Tibial nerve (tissue), 4 donors: ENCODE results near the gene NUP98. TPM values are rescaled to one million over a fixed set of nuclear protein-coding genes. Genes with fewer than 3 reads are reported as not detected.

Experiments used
- DNase-seq, 2 donors: peaks; one replicate each; pipeline ENCODE4 v3.0.0-alpha.2; 2019; ENCODE audit warnings: low spot score in 2 of 2
- H3K27ac ChIP-seq, 4 donors: fragments of 200-600 bp; sonication (generic) in 3 of 4; one replicate each; pipeline ENCODE4 v1.5.1; 2017 to 2019; ENCODE audit warnings: mild to moderate bottlenecking in 1 of 4
- H3K27me3 ChIP-seq, 2 donors: fragments of 200-600 bp; sonication (generic) in 1 of 2; one replicate each; pipeline versions ENCODE4 v1.5.1 to v1.6.0; 2017 to 2019
- H3K36me3 ChIP-seq, 3 donors: fragments of 200-600 bp; sonication (generic); one replicate each; pipeline ENCODE4 v1.5.1; 2018 to 2019
- H3K4me1 ChIP-seq, 4 donors: fragments of 200-600 bp; sonication (generic) in 3 of 4; one replicate each; pipeline ENCODE4 v1.5.1; 2017 to 2019
- H3K4me3 ChIP-seq, 4 donors: fragments of 200-600 bp; sonication (generic) in 3 of 4; one replicate each; pipeline ENCODE4 v1.5.1; 2017 to 2019; ENCODE audit warnings: mild to moderate bottlenecking in 1 of 4, moderate library complexity in 1 of 4
- H3K9me3 ChIP-seq, 4 donors: fragments of 200-600 bp; sonication (generic) in 3 of 4; one replicate each; pipeline ENCODE4 v1.5.1; 2017 to 2019
- CTCF ChIP-seq, 5 experiments: fragments of 200-600 bp in 3 of 5; fragments of 450-650 bp in 2 of 5; sonication (generic) in 3 of 5; IDR thresholded peaks; one replicate each; pipeline ENCODE4 v1.5.1; 2016 to 2019; ENCODE audit warnings: antibody characterized with exemption in 5 of 5, mild to moderate bottlenecking in 3 of 5, moderate library complexity in 2 of 5
- EP300 ChIP-seq, 2 donors: sonication (generic); formaldehyde crosslinking; IDR thresholded peaks; one replicate each; pipeline ENCODE4 v1.6.1; 2017; ENCODE audit warnings: antibody characterized with exemption in 2 of 2, mild to moderate bottlenecking in 1 of 2
- POLR2A ChIP-seq, 2 donors: fragments of 450-650 bp; IDR thresholded peaks; one replicate each; pipeline ENCODE4 v1.6.1; 2017; ENCODE audit warnings: antibody characterized with exemption in 2 of 2, mild to moderate bottlenecking in 2 of 2, moderate library complexity in 2 of 2
- whole genome bisulfite sequencing, 2 donors: methylation state at CpG; one replicate each; pipeline ENCODE4 v1.1.5; 2018; 5-methylcytosine and 5-hydroxymethylcytosine counted together
- total RNA-seq, 4 donors: library from RNA; depleted of rRNA; stranded (reverse); fragments of >200 nt; gene quantifications; one replicate each; pipeline ENCODE4 v1.1.0, GENCODE V29; 2016

NUP98 gene
- total RNA-seq, 4 donors from 2014 or later = 75.3 to 193 (median 115) TPM

- Histone ChIP-seq H3K9me3 (no peaks in the 10 kb centered on the region), H3K36me3 (no peaks in the 10 kb centered on the region), H3K4me3 (no peak overlapping the region), H3K27ac (no peak overlapping the region), H3K27me3 (peaks cover 0 to 9% of the 10 kb centered on the region in 2 donors), H3K4me1 (peaks cover 0 to 7% (median 4%) of the 10 kb centered on the region in 4 donors)
- no peak for DNase-seq
- TF ChIP-seq POLR2A (IDR thresholded peaks at IDR 0.05) = no peak
- TF ChIP-seq CTCF (IDR thresholded peaks at IDR 0.05) = no peak
- TF ChIP-seq EP300 (IDR thresholded peaks at IDR 0.05) = no peak
- 73 to 84% methylated on average over 12 to 13 of the region's 13 CpGs for WGBS, 2 donors
Measured at GRCh38 chr11:3637201-3637600, 160.2 kb downstream of the NUP98 start.

- Histone ChIP-seq H3K4me3 (no peak overlapping the region), H3K27me3 (no peaks in the 10 kb centered on the region), H3K4me1 (no peaks in the 10 kb centered on the region), H3K36me3 (no peaks in the 10 kb centered on the region), H3K27ac (no peak overlapping the region), H3K9me3 (no peaks in the 10 kb centered on the region)
- WGBS, 2 donors = 92 to 93% methylated on average over 15 of the region's 15 CpGs
- no peak for DNase-seq
- TF ChIP-seq EP300 (IDR thresholded peaks at IDR 0.05) = no peak
Measured at GRCh38 chr11:3635641-3636375, 161.5 kb downstream of the NUP98 start.

- 86 to 88% methylated on average over 5 of the region's 5 CpGs for WGBS, 2 donors
- no peaks in the 10 kb centered on the region for H3K27me3 ChIP-seq
Measured at GRCh38 chr11:3632070-3632660, 165.2 kb downstream of the NUP98 start.

GRCh38 chr11:3631331-3631730 is 166.0 kb downstream of the NUP98 start:
- no peak for DNase-seq
- WGBS, 2 donors = 87 to 89% methylated on average over 4 of the region's 4 CpGs
- no peak for TF ChIP-seq EP300 (IDR thresholded peaks at IDR 0.05)
- no peak for TF ChIP-seq POLR2A (IDR thresholded peaks at IDR 0.05)
- TF ChIP-seq CTCF (IDR thresholded peaks at IDR 0.05) = no peak
- H3K4me1 ChIP-seq = no peaks in the 10 kb centered on the region
- no peaks in the 10 kb centered on the region for H3K27me3 ChIP-seq
- H3K9me3 ChIP-seq = no peaks in the 10 kb centered on the region
- H3K27ac ChIP-seq = no peak overlapping the region
- H3K36me3 ChIP-seq = no peaks in the 10 kb centered on the region
- no peak overlapping the region for H3K4me3 ChIP-seq

More at GRCh38 chr11:3632070-3632660, 165.2 kb downstream of the NUP98 start:
- no peaks in the 10 kb centered on the region for H3K36me3 ChIP-seq
- no peaks in the 10 kb centered on the region for H3K9me3 ChIP-seq
- TF ChIP-seq CTCF (IDR thresholded peaks at IDR 0.05) (no peak), POLR2A (IDR thresholded peaks at IDR 0.05) (no peak)
- no peaks in the 10 kb centered on the region for H3K4me1 ChIP-seq
- no peak for DNase-seq
- H3K27ac ChIP-seq = no peak overlapping the region
- no peak overlapping the region for H3K4me3 ChIP-seq

- DNase-seq = no peak
- Histone ChIP-seq H3K27me3 (no peaks in the 10 kb centered on the region), H3K36me3 (no peaks in the 10 kb centered on the region), H3K27ac (no peak overlapping the region), H3K9me3 (no peaks in the 10 kb centered on the region), H3K4me3 (no peak overlapping the region), H3K4me1 (no peaks in the 10 kb centered on the region)
- TF ChIP-seq CTCF (IDR thresholded peaks at IDR 0.05) (no peak), EP300 (IDR thresholded peaks at IDR 0.05) (no peak), POLR2A (IDR thresholded peaks at IDR 0.05) (no peak)
- WGBS, 2 donors = 94 to 100% methylated on average over 1 of the region's 1 CpG
Measured at GRCh38 chr11:3627291-3627690, 170.1 kb downstream of the NUP98 start.
